HG03097 (cell line): ENCODE measurements around the gene NANOGP8.
"Not testable (repeated sequence)": the region's sequence is repeated elsewhere in the genome, so short reads cannot be mapped to it uniquely, and the experiment has no call there.

Experiments used
- ATAC-seq: cut with Tn5 transposase; IDR thresholded peaks from one replicate; pipeline ENCODE4 v1.9.1; 2021; ENCODE audit not compliant: unreplicated experiment, low FRiP score

The NANOGP8 gene

GRCh38 chr15:35085176-35085919 lies at the start of gene NANOGP8:
Gene NANOGP8, minus strand, starts transcription at chr15:35085295. Its CDS starts 185 bp downstream, at chr15:35085110.
- not testable (repeated sequence) for ATAC-seq

GRCh38 chr15:35134299-35134698 lies 49.2 kb upstream of the NANOGP8 start:
- no peak for ATAC-seq

GRCh38 chr15:35130245-35130644 lies 45.1 kb upstream of the NANOGP8 start:
- ATAC-seq: no peak

- ATAC-seq: no peak
Observed at GRCh38 chr15:35129361-35129760, 44.3 kb upstream of the NANOGP8 start.

GRCh38 chr15:35127717-35128116 lies 42.6 kb upstream of the NANOGP8 start:
- no peak for ATAC-seq

- ATAC-seq: no peak
Observed at GRCh38 chr15:35126236-35126635, 41.1 kb upstream of the NANOGP8 start.

GRCh38 chr15:35123743-35124142 lies 38.6 kb upstream of the NANOGP8 start:
- ATAC-seq: no peak

GRCh38 chr15:35121611-35122359 lies 36.7 kb upstream of the NANOGP8 start:
- ATAC-seq: no peak

GRCh38 chr15:35120173-35120572 lies 35.1 kb upstream of the NANOGP8 start:
- ATAC-seq: no peak

GRCh38 chr15:35118960-35119359 lies 33.9 kb upstream of the NANOGP8 start:
- no peak for ATAC-seq

GRCh38 chr15:35117543-35118265 lies 32.6 kb upstream of the NANOGP8 start:
- ATAC-seq: no peak

- no peak for ATAC-seq
Observed at GRCh38 chr15:35115155-35115725, 30.1 kb upstream of the NANOGP8 start.

GRCh38 chr15:35112346-35112745 lies 27.3 kb upstream of the NANOGP8 start:
- no peak for ATAC-seq

GRCh38 chr15:35111861-35112260 lies 26.8 kb upstream of the NANOGP8 start:
- no peak for ATAC-seq

GRCh38 chr15:35108453-35108852 lies 23.4 kb upstream of the NANOGP8 start:
- ATAC-seq: no peak

GRCh38 chr15:35107561-35107960 lies 22.5 kb upstream of the NANOGP8 start:
- ATAC-seq: no peak

- ATAC-seq: no peak
Observed at GRCh38 chr15:35107122-35107521, 22.0 kb upstream of the NANOGP8 start.

- no peak for ATAC-seq
Observed at GRCh38 chr15:35104526-35105147, 19.5 kb upstream of the NANOGP8 start.

- no peak for ATAC-seq
Observed at GRCh38 chr15:35102186-35102585, 17.1 kb upstream of the NANOGP8 start.

GRCh38 chr15:35101335-35101734 lies 16.2 kb upstream of the NANOGP8 start:
- ATAC-seq: no peak

GRCh38 chr15:35098737-35099136 lies 13.6 kb upstream of the NANOGP8 start:
- no peak for ATAC-seq
